HG03558 (cell line): ENCODE results near the gene SVIL.
"Not testable (repeated sequence)": the region's sequence is repeated elsewhere in the genome, so short reads cannot be mapped to it uniquely, and the experiment has no call there.

ENCODE experiments used
- ATAC-seq: cut with Tn5 transposase; IDR thresholded peaks from one replicate; pipeline ENCODE4 v1.9.1; 2021; ENCODE audit warnings: moderate number of reproducible peaks; ENCODE audit not compliant: unreplicated experiment; ENCODE audit errors: extremely low read depth

SVIL gene

GRCh38 chr10:29530112-29530976 lies 104.4 kb downstream of the SVIL start:
- no peak for ATAC-seq

DNA sequence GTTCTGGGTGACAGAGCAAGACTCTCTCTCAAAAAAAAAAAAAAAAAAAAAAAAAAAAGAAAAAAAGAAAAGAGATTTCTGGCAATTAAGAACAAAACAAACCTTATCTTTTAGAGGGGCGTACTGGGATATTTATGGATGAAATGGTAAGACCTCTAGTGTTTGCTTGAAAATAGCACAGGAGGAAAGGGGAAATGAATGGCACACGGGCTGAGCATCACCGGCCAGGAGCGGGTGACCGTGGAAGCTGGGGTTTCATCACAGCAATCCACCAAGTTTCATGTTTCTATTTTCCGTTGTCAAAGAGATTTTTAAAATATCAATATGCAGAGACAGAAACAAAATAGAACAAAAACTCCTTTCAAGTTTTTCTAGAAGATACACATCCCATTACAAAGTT lies 105.6 kb downstream of the SVIL start:
- ATAC-seq, result no peak

DNA sequence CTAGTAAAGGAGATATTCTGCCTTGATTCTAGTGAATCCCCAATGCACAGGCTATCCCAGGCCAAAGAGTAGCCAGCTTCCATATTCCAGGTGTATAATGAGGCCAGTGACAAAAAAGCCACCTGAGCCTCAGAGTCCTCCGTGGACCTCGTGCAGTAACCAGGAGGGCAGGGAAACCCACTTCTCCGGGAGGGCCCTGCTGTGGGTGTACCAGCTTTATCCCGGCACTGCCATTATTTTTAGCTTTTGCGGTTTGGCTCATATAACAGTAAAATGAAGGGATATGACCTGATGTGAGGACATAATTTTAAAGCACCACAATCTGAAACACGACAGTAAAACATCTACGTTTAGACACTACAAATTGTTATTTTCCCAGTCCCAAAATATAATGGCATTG lies 109.0 kb downstream of the SVIL start:
- ATAC-seq, result no peak

GRCh38 chr10:29524720-29525119 lies 110.1 kb downstream of the SVIL start:
- no peak for ATAC-seq

GRCh38 chr10:29524294-29524693 lies 110.5 kb downstream of the SVIL start:
- ATAC-seq, result no peak

GRCh38 chr10:29522918-29523317 lies 111.9 kb downstream of the SVIL start:
- ATAC-seq, result no peak

DNA sequence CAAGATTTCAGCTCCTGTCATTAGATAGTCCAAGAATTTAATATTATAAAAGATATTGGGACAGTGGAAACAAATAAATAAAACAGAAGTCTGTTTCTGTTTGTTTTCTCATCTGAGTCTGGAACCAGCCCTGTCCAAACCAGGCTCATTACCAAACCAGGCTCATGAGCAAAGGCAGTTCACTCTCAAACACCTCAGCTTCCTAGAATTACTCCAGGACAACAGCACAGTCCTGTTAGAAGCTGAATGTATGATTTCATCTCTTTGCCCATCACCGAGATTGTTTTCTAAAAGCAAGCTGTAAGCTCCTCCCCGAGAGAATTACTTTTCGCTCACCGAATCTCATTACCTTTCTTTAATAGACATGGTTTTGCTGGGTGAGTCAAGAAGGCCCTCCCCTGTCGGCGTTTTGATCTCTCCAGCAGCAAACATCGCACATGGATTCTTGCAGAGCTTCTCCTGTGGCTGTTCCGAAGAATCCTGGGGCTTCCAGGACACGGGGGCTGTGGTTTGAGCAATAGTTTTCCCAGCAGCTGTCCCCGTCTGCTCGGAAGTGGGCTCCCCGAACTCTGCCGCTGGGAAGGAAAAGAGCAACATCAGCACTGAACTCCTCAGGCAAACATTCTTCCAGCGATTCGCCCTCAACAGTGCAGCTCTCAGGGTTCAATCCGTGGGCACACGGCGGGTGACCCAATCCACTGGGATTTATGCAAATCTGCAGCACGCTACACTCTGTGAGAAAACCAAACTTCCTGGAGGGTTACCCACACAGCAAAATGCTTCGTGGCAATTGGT lies 112.5 kb downstream of the SVIL start:
- ATAC-seq, result no peak

GRCh38 chr10:29519659-29520058 lies 115.1 kb downstream of the SVIL start:
- ATAC-seq, result no peak

GRCh38 chr10:29517352-29517923 lies 117.3 kb downstream of the SVIL start:
- no peak for ATAC-seq

DNA sequence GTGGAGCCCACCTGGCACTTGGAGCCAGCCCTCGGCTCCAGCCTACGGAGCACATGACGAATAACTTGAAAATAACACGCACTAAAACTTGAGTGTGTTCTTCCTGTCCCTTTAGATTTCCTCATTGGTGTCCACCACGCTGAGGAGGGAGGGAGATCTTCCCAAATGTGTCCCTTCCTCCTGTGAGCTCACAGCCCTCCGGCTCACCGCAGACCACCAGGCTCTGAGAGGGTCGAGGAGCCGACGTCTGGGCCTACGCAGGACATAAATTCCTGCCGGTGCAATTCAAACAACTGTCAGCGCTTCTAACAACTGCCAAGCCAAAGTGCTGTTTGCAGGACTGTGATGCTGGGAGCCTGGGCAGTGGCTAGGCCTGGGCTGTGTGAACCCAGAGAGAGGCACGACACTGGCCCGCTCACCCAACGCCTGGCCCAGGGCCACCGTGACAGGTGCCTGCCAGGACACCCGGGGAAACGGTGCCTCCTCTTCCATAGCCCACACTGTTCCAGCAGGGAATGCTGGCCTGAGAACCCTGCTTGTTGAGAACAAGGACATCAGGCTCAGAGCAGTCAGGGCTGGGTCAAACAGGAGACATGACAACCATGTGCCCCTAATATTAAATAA lies 118.3 kb downstream of the SVIL start:
- ATAC-seq, result not testable (repeated sequence)

- ATAC-seq, result not testable (repeated sequence)
Measured at GRCh38 chr10:29515879-29516278, 118.9 kb downstream of the SVIL start.

- ATAC-seq, result not testable (repeated sequence)
Measured at GRCh38 chr10:29515104-29515503, 119.7 kb downstream of the SVIL start.

- no peak for ATAC-seq
Measured at GRCh38 chr10:29514306-29514705, 120.5 kb downstream of the SVIL start.

DNA sequence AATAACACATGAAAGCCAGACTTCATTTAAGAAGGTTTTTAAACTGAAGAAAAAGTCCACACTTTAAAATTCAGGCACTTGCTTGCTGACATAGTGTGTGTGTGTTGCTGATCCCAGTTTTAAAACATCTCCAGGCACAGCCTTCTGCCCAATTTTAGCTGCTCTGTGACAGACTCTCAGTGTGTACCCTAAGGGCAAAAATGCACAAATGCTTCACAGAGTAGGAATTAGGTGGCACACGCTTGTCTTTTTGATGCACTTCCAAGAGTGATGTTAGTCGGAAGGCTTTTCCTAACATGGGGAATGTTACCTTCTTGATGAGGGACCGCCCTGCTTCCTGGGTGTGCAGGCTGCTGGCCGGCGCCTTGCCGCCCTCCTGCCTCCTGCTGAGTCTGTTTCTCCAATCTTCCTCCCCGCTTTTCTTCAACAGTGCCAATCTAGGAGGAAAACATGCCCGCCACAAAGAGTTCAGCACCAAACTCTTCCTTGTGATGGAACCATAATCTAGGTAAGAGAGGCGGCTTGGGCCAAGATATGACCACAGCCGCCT lies 122.3 kb downstream of the SVIL start:
- no peak for ATAC-seq

GRCh38 chr10:29511806-29512205 lies 123.0 kb downstream of the SVIL start:
- not testable (repeated sequence) for ATAC-seq

GRCh38 chr10:29510483-29511157 lies 124.2 kb downstream of the SVIL start:
- ATAC-seq, result not testable (repeated sequence)

DNA sequence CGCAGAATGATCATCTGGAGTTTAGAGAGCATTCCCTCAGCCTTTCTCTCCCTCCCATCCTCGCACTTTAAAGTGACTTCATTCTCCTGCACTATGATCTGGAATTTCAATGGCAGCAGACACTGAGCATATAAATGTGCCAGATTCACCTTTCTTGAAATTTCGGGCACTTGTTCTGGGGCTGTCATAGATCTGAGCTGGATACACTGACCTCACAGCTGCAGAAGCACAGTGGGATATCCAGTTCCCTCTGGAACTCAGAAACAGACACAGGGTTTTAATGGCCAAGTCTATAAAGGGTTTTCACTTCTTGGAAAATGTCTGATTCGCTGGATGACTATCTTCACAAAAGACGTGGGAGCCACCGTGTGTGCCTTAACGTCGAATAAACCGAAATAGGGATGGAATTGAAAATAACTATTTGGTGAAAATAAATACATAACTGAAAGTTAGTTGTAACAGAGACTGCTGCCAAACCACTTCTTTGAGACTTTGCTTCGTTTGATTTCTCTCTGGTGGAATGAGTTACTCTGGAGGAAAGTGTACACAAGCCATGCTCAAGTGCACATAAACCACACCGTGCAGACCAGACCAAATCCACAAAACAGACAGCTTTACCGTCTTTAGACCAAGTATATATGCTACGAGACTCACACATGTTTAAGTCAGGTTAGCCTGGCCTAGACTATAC lies 126.1 kb downstream of the SVIL start:
- ATAC-seq, result no peak

DNA sequence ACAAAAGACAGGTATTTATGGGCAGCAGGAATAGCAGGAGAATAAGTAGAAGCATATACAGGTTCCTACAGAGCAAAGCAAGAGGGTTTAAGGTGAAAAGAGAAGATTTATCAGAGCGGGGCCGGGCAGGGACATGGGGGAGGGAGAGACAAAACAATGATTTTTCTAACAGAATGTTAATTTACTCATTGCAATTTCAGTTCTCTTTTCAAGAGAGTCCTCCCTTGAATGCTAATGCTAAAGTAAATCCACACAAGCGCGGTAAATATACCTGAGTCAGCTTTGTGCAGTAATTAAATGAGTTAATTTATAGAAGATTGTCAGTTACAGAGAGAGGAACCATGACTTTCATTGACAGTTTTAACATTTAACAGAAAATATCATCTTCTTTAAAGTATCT lies 127.0 kb downstream of the SVIL start:
- ATAC-seq, result not testable (repeated sequence)

GRCh38 chr10:29506324-29506921 lies 128.3 kb downstream of the SVIL start:
- not testable (repeated sequence) for ATAC-seq
